Glutamatergic neuron (in vitro differentiated cells): ENCODE data around the gene SCRG1. TPM values are rescaled to one million over a fixed set of nuclear protein-coding genes. Genes with fewer than 3 reads are reported as not detected.
A peak's percentile ranks its signal among the peaks of the same experiment; 100 is the strongest.

ENCODE experiments used
- DNase-seq: peaks from one replicate; pipeline ENCODE4 v3.0.0; 2022
- H3K27ac Mint-ChIP-seq: one replicate; pipeline ENCODE4 v1.8.0; 2020; ENCODE audit warnings: mild to moderate bottlenecking, mixed read lengths, inconsistent platforms; ENCODE audit not compliant: unreplicated experiment
- H3K27me3 Mint-ChIP-seq: one replicate; pipeline ENCODE4 v1.8.0; 2020; ENCODE audit warnings: mild to moderate bottlenecking, moderate library complexity, mixed read lengths, inconsistent platforms; ENCODE audit not compliant: unreplicated experiment
- H3K36me3 Mint-ChIP-seq: one replicate; pipeline ENCODE4 v1.8.0; 2020; ENCODE audit warnings: mild to moderate bottlenecking, mixed read lengths, inconsistent platforms; ENCODE audit not compliant: unreplicated experiment
- H3K4me1 Mint-ChIP-seq: one replicate; pipeline ENCODE4 v1.8.0; 2020; ENCODE audit warnings: mild to moderate bottlenecking, low read depth, mixed read lengths, inconsistent platforms; ENCODE audit not compliant: unreplicated experiment
- H3K4me3 Mint-ChIP-seq: one replicate; pipeline ENCODE4 v1.8.0; 2020; ENCODE audit warnings: mild to moderate bottlenecking, mixed read lengths, inconsistent platforms; ENCODE audit not compliant: unreplicated experiment
- H3K9me3 Mint-ChIP-seq: one replicate; pipeline ENCODE4 v1.8.0; 2020; ENCODE audit warnings: mild to moderate bottlenecking, moderate library complexity, mixed read lengths, inconsistent platforms; ENCODE audit not compliant: unreplicated experiment
- long read RNA-seq: library from polyadenylated mRNA; unstranded; transcript quantifications from one replicate; pipeline ENCODE4 v2.0.0, GENCODE V29; 2020; ENCODE audit not compliant: unreplicated experiment
- total RNA-seq: library from RNA; stranded (reverse); fragmentation: NEBNext Ultra II Directional; extraction: Animal tissue kit (Norgen Biotek cat#: 25700); gene quantifications from one replicate; pipeline ENCODE4 v1.2.1, GENCODE V29; 2021; ENCODE audit not compliant: unreplicated experiment
- TF ChIP-seq, protein P1 (sequence below): fragments of 200-600 bp; sonication (generic); IDR thresholded peaks from one replicate; pipeline ENCODE4 v1.5.0; 2021; ENCODE audit not compliant: partially characterized antibody, unreplicated experiment

Gene SCRG1
- total RNA-seq, result not detected
- long read RNA-seq, full-length matches to known transcripts, result 1 of 1 reads
- long read RNA-seq, partial matches to known transcripts, result 0 of 1 reads
- long read RNA-seq, other reads (novel, unspliced or antisense), result 0 of 1 reads

DNA sequence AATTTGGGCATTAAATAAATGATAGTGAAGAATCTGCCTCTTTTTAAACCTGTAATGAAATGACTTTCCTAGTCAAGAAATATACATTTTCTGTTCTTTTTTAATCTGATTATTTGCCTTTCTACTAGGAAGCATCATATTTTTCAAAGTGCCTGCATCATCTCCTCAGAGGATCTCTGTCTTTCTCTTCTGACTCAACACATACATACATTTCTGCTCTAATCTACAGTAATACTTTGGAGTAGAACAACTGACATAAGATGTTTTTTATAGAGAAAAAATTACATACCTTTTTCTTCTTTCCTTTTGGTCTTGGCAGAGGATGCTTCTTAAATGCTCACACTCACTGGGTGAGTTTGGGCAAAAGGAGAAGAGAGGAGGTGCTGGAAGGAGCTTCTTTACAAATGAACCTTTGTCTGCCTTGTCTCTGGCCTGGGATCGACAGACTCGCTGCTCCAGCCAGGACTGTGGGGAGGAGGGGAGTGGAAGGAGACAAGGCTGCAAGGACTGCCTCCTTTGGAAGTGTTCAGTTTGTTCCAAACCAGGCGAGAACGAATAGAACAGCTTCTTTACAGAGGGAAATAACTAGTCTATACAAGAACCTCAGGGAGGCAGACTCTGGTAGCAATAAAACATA, at the start of gene SCRG1:
Gene SCRG1 (minus strand): TSS at position 338 of the 637 bp plus-strand sequence. CDS start 7,702 bp downstream, outside the sequence.
- no peaks in the 10 kb centered on the region for H3K9me3 Mint-ChIP-seq
- TF ChIP-seq, protein P1, sequence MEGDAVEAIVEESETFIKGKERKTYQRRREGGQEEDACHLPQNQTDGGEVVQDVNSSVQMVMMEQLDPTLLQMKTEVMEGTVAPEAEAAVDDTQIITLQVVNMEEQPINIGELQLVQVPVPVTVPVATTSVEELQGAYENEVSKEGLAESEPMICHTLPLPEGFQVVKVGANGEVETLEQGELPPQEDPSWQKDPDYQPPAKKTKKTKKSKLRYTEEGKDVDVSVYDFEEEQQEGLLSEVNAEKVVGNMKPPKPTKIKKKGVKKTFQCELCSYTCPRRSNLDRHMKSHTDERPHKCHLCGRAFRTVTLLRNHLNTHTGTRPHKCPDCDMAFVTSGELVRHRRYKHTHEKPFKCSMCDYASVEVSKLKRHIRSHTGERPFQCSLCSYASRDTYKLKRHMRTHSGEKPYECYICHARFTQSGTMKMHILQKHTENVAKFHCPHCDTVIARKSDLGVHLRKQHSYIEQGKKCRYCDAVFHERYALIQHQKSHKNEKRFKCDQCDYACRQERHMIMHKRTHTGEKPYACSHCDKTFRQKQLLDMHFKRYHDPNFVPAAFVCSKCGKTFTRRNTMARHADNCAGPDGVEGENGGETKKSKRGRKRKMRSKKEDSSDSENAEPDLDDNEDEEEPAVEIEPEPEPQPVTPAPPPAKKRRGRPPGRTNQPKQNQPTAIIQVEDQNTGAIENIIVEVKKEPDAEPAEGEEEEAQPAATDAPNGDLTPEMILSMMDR, result no peak
- no peak within 1 kb of the TSS for H3K27ac Mint-ChIP-seq
- DNase-seq, result peak; percentile 27
- no peaks in the 10 kb centered on the region for H3K4me1 Mint-ChIP-seq
- no peak within 1 kb of the TSS for H3K4me3 Mint-ChIP-seq
- H3K27me3 Mint-ChIP-seq, result no peaks in the 10 kb centered on the region
- no peaks in the 10 kb centered on the region for H3K36me3 Mint-ChIP-seq

DNA sequence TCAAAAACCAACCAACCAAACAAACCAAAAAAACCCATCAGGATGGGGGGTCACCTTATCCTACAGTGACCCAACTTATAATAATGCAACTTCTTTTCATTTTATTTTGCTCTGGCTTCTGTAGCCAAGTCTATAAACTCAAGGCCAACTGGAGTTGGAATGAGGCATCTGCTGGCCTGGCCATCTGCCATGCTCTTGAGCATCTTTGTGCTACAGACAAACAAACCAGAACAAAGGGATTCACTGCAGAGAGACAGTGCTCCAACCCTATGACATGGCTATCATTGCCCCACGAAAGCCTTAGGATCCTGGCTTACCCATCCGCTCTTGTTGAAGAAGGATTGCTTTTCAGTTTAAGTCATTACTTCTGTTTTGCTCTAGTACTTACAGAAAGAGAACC, 49.2 kb upstream of the SCRG1 start:
- H3K27ac Mint-ChIP-seq, result peak overlapping the region; percentile 91
- H3K4me3 Mint-ChIP-seq, result no peak overlapping the region
- H3K27me3 Mint-ChIP-seq, result peaks cover 4% of the 10 kb centered on the region
- peaks cover 4% of the 10 kb centered on the region for H3K36me3 Mint-ChIP-seq
- DNase-seq, result peak; percentile 62
- TF ChIP-seq, protein P1, result no peak
- peaks cover 28% of the 10 kb centered on the region for H3K4me1 Mint-ChIP-seq
- H3K9me3 Mint-ChIP-seq, result peaks cover 12% of the 10 kb centered on the region

DNA sequence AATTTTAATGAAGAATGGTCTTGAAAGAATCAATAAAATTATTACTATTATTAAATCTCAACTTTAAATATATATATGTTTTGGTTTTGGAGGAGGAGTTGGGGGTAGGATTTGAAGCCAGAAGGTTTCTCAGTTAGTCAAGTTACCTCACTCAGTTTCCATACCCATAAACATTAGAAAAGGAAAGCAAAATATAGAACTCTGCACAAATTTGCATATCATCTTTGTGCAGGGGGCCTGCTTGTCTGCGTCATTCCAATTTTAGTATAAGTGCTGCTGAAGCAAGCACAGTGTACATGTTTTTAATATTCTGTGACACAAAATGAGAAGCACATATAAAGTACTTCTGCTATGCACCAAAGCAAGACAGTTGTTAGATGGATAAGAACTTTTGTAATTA, 47.5 kb upstream of the SCRG1 start:
- Mint-ChIP-seq H3K27me3 (peaks cover 4% of the 10 kb centered on the region), H3K36me3 (peaks cover 4% of the 10 kb centered on the region), H3K4me3 (no peak overlapping the region), H3K4me1 (peaks cover 28% of the 10 kb centered on the region), H3K27ac (no peak overlapping the region), H3K9me3 (peaks cover 12% of the 10 kb centered on the region)
- DNase-seq, result no peak
- TF ChIP-seq, protein P1, result no peak

- no peak overlapping the region for H3K4me3 Mint-ChIP-seq
- H3K27ac Mint-ChIP-seq, result no peak overlapping the region
- peaks cover 9% of the 10 kb centered on the region for H3K4me1 Mint-ChIP-seq
- DNase-seq, result no peak
- TF ChIP-seq, protein P1, result no peak
- H3K9me3 Mint-ChIP-seq, result peaks cover 8% of the 10 kb centered on the region
- peaks cover 1% of the 10 kb centered on the region for H3K27me3 Mint-ChIP-seq
- no peaks in the 10 kb centered on the region for H3K36me3 Mint-ChIP-seq
Measured at GRCh38 chr4:173443121-173443520, 44.2 kb upstream of the SCRG1 start.

GRCh38 chr4:173442223-173442932, 43.5 kb upstream of the SCRG1 start:
- TF ChIP-seq, protein P1, result no peak
- no peak for DNase-seq
- H3K9me3 Mint-ChIP-seq, result peaks cover 2% of the 10 kb centered on the region
- no peak overlapping the region for H3K4me3 Mint-ChIP-seq
- H3K27me3 Mint-ChIP-seq, result no peaks in the 10 kb centered on the region
- H3K27ac Mint-ChIP-seq, result no peak overlapping the region
- no peaks in the 10 kb centered on the region for H3K36me3 Mint-ChIP-seq
- peaks cover 3% of the 10 kb centered on the region for H3K4me1 Mint-ChIP-seq
